SU-DHL-6 (cell line): ENCODE measurements around the gene RAB11B.

Experiments used
- EZH2phosphoT487 ChIP-seq: fragments of 200-600 bp; sonication (generic), shearing (Covaris generic); conservative IDR thresholded peaks from 2 replicates; pipeline ENCODE4 v1.6.1; 2018; ENCODE audit warnings: mild to moderate bottlenecking, antibody characterized with exemption, low read length, moderate library complexity, mixed read lengths
- TF ChIP-seq, protein P1 (sequence below): fragments of 200-600 bp; sonication (generic); IDR thresholded peaks from one replicate; pipeline ENCODE4 v1.5.1; 2017; ENCODE audit warnings: antibody characterized with exemption, mild to moderate bottlenecking, low read length, moderate library complexity; ENCODE audit not compliant: insufficient read depth, poor library complexity, severe bottlenecking

DNA sequence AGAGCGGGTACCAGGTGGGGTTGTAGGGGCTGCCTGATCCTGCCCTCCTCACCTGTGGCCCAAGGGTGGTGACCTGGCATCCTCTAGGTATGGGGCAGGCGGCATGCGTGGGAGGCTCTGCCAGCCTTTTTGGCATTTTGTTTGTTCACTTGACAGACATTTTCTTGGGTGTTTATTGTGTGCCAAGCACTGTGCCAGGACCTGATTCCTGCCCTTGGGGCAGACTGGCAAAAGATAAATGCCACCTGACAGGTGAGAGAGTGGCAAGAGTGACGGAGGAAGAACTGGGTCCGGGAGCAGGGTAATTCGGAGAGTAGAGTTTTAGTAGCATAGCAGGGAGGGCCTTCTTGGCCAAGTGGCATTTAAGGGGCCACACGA lies 6.0 kb downstream of the RAB11B start:
- TF ChIP-seq, protein P1, sequence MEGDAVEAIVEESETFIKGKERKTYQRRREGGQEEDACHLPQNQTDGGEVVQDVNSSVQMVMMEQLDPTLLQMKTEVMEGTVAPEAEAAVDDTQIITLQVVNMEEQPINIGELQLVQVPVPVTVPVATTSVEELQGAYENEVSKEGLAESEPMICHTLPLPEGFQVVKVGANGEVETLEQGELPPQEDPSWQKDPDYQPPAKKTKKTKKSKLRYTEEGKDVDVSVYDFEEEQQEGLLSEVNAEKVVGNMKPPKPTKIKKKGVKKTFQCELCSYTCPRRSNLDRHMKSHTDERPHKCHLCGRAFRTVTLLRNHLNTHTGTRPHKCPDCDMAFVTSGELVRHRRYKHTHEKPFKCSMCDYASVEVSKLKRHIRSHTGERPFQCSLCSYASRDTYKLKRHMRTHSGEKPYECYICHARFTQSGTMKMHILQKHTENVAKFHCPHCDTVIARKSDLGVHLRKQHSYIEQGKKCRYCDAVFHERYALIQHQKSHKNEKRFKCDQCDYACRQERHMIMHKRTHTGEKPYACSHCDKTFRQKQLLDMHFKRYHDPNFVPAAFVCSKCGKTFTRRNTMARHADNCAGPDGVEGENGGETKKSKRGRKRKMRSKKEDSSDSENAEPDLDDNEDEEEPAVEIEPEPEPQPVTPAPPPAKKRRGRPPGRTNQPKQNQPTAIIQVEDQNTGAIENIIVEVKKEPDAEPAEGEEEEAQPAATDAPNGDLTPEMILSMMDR: no peak
- TF ChIP-seq EZH2phosphoT487: no peak
